GM19025 (cell line): ENCODE data around the gene EMC8.
"Not testable (repeated sequence)": the region's sequence is repeated elsewhere in the genome, so short reads cannot be mapped to it uniquely, and the experiment has no call there.

ENCODE experiments used
- ATAC-seq: cut with Tn5 transposase; IDR thresholded peaks from one replicate; pipeline ENCODE4 v1.9.1; 2021; ENCODE audit warnings: mild to moderate bottlenecking, low read depth, moderate library complexity; ENCODE audit not compliant: unreplicated experiment

EMC8 gene

DNA sequence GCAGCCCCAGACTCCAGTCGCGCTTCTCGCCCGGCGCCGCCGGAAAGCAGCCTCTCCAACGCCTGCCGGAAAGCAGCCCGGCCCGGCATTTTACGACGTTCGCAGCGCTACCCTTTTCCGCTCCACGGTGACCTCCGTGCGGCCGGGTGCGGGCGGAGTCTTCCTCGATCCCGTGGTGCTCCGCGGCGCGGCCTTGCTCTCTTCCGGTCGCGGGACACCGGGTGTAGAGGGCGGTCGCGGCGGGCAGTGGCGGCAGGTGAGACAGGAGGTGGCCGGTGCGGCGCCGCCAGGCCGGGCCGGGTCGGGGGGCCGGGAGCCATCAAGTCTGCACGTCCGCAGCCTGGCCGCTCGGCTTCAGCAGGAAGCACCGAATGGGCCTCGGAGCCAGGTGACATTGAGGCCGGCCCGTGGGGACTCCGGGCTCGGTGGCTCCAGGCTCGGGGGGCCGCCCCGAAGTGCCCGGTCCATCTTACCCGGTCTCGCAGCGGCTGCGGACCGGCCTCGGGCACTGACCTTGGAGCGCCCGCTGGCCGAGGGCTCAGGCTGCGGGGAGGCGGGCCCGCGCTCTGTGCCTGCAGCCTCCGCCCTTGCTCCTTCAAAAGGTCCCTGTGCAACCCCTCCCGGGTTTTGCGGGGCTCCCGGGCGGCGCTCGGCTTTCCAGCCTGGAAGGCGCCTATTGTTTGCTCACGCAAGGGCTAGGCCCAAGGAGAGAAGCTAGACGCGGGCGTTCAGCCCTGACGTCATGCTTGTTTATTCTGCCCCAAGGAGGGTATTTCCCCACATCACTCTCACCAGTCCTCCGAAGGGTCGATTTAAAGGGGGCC, at the start of gene EMC8, which contains the start of gene COX4I1:
TSS of gene EMC8 (minus strand) at position 48 of the 824 bp plus-strand sequence. CDS start 249 bp downstream, outside the sequence.
TSS of gene COX4I1 (plus strand) at position 199 of the 824 bp plus-strand sequence. CDS start 1,511 bp downstream, outside the sequence.
- ATAC-seq: peak; percentile 82

DNA sequence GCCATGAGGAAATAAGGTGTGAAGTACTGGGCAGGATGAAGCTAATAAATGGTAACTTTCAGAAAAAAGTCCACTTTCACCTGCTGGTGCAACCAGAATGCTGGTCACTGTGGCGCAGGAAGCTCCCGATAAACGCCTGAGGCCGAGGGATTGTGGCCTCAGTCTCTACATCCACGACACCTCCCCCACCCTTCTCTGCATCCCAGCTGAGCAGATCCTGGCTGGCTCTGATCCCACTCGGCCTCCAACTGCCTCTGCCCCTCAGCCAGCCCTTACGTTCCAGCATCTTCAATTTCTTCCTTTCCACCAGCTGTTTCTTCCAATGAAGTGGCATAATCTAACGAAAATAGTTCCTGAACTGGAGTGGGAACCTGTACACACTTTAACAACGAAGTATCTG, 49.6 kb upstream of the EMC8 start:
- no peak for ATAC-seq

GRCh38 chr16:85847681-85848601, 48.6 kb upstream of the EMC8 start:
- no peak for ATAC-seq

- ATAC-seq: no peak
Observed at GRCh38 chr16:85847036-85847435, 47.7 kb upstream of the EMC8 start.

- ATAC-seq: no peak
Observed at GRCh38 chr16:85846461-85846860, 47.1 kb upstream of the EMC8 start.

DNA sequence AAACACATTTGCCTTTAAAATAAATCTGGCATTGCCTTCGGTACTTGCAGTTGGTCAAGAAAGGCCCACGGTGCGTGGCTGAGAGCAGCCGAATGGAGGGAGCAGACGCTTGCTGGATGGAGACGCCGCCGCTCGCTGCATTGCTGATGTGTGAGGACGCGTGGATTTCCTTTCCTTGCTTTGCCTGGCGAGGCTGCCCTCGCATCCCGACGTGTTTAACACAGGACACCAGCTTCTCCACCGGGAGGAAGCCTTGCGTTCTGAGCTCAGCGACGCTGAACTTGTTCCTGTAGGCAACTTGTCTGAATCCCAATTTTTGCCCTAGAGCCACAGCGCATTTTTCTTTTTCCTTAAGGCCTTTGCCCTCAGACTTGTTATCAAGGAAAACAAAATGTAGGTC, 45.9 kb upstream of the EMC8 start:
- ATAC-seq: no peak

DNA sequence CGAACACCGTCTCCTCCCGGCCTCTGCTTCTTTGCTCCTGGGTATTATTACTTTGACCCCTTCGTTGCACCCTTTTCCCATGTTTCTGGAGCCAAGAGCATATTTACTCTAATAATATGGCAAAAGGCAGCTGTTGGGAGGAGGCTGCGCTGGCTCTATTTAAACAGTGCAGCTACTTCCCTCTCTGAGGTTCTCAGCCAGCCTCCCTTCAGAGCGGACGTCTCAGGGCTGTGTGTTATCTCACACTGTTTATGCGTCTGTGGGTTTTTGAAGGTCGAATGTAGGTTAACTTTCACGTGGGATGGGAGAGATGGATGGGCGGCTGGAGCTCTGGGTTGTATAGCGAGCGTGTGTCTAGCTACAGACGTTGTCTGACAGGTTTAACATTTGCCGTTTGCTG, 45.4 kb upstream of the EMC8 start:
- no peak for ATAC-seq

DNA sequence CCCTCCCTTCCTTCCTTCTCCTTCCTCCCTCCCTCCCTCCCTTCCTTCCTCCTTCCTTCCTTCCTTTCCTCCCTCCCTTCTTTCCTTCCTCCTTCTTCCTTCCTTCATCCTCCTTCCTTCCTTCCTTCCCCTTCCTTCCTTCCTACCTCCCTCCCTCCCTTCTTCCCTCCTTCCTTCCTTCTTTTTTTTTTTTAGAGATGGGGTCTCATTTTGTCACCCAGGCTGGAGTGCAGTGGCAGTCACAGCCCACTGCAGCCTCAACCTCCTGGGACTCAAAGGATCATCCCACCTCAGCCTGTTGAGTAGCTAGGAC, 44.8 kb upstream of the EMC8 start:
- no peak for ATAC-seq

DNA sequence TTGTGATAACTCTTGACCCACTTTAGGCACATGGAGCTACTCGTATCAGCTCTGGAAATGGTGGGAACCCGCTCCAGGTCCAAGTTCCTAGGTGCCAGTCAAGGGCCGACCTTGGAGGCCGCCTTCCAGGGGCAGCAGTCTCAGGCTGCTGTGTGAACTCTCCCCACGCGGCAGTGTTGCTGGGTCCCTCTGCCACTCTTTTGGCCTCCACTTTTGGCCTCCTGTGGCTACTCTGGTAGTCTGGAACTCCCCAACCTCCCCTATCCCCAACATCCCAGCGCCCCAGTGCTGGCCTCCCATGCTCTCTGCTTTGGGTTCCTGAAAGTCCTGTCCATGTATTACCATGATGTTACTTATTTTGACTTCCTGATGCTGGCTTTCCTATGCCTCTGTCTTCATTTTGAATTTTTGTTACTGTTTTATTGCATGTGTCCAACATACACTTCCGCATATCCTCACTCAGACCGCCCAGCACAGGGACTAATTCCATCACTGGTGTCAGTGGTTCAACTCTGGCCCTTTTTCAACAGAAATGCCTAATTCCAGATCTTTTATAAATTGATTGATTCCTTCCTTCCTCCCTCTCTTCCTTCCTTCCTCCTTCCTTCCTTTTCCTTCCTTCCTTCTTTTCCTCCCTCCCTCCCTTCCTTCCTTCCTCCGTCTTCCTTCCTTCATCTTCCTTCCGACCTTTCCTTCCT, 44.3 kb upstream of the EMC8 start:
- ATAC-seq: no peak

- no peak for ATAC-seq
Observed at GRCh38 chr16:85842848-85843247, 43.5 kb upstream of the EMC8 start.

GRCh38 chr16:85842435-85842834, 43.1 kb upstream of the EMC8 start:
- no peak for ATAC-seq

DNA sequence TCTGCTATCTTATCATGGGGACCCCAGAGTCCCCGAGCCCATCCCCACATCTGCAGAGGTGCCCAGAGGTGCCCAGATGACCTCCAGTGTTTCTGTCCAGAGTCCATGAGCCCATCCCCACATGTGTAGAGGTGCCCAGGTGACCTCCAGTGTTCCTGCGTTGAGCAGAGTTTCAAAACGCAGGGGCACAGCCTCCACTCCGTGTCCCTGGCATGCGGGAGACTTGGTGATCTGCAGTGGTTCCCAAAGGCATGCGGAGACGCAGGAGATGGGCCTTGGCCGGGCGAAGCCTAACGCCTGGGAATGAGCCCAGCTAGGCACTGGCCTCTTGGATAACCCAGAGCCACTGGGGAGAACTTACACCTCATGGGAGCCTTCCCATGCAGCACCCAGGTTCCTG, 41.5 kb upstream of the EMC8 start:
- no peak for ATAC-seq

DNA sequence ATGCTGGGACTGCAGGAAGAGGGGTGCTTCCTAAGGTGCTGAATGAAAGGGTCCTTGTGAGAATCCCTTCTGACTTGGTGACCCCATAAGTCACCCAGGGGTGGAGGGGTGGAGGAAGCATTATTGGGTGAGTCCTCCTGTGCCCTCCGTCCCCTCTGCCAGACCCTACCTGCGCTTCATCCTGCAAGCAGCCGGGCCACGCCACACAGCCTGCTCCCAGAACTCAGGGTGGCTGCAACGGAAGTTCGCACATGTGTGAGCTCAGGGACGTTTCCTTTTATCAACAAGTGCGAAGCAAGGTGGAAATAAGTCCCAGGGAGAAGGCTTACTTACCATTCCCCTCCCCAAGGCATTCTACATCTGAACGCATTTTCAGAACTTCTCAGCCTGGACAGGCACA, 41.1 kb upstream of the EMC8 start:
- ATAC-seq: no peak

- ATAC-seq: no peak
Observed at GRCh38 chr16:85839681-85840240, 40.4 kb upstream of the EMC8 start.

- ATAC-seq: no peak
Observed at GRCh38 chr16:85838876-85839585, 39.7 kb upstream of the EMC8 start.

GRCh38 chr16:85838381-85838780, 39.0 kb upstream of the EMC8 start:
- ATAC-seq: no peak

DNA sequence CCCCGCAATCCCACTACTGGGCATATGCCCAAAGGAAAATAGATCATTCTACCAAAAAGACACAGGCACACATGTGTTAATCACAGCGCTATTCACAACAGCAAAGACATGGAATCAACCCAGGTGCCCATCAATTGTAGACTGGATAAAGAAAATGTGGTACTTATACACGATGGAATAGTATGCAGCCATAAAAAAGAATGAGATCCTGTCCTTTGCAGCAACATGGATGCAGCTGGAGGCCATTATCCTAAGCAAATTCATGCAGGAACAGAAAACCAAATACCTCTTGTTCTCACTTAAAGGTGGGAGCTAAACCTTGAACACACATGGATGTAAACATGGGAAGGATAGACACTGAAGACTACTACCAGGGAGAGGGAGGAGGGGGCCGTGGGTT, 38.3 kb upstream of the EMC8 start:
- not testable (repeated sequence) for ATAC-seq

DNA sequence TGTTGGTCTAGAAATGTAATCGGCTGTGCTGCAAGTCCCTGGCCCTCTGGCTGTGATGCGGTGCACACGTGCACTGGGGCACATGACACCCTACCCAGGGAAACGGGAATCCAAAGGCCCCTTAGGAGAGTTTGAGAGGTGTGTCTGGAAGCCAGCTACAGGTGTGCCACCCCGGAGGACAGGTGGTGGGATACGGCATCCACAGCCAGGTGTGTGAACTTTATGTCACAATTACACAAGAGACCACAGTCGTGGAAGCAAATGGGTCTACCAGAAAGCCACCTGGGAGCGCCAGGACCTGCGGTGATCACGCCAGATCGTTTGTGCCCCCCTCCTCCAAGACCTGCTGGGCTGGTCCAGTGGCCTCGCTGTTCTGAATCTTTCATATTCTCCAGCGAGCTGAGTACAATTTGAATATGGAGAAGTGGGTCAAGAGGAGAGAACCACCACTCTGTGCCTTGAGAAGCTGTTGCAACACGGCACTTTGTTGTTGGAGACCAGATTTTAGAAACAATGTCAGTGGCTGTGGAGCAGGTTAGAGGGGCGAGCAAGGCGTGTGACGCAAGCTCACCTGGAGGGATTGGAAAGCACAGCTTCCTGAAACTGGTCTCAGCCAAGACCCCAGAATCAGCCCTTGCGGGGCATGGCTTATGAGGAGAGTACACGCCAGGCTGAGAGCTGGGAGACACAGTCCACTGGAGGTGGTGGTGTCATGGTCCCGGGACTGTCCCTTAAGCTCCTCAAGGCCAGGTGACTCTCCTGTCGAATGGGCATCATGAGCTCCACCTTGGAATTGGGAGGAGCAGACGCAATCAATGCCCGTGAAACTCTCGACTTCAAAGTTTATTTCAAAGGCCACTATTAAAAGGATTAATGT, 37.6 kb upstream of the EMC8 start:
- no peak for ATAC-seq
